ENCODE results near the gene ZFP1. TPM values are rescaled to one million over a fixed set of nuclear protein-coding genes. Genes with fewer than 3 reads are reported as not detected.

The ZFP1 gene
- total and polyA plus RNA-seq, 2 donors (not counting 1 experiment from before 2014, with no cell fraction given), result 9.8 to 14.4 TPM

GRCh38 chr16:75099738-75100602 lies 48.4 kb upstream of the ZFP1 start:
- Histone ChIP-seq H3K79me2 (ENCODE audit: control insufficient read depth, insufficient read depth, low read length) (no peaks in the 10 kb centered on the region), H2AFZ (ENCODE audit: low read length) (no peak overlapping the region), H3K27ac (ENCODE audit: insufficient read depth, low read length) (no peak overlapping the region), H3K36me3 (ENCODE audit: control insufficient read depth, insufficient read depth, low read length) (no peaks in the 10 kb centered on the region), H3K4me1 (ENCODE audit: control insufficient read depth, extremely low read depth, insufficient read depth, low read length) (peaks cover 2% of the 10 kb centered on the region), H3K4me3 (replicated peaks in 1 of 4; ENCODE audit: control extremely low read depth in 1 of 4, insufficient read depth in 1 of 4, low read depth in 3 of 4, low read length in 4 of 4) (no peak overlapping the region), H3K27me3 (ENCODE audit: control insufficient read depth, insufficient read depth, low read length) (no peaks in the 10 kb centered on the region), H3K9me3 (ENCODE audit: control insufficient read depth, insufficient read depth, low read depth, low read length) (no peaks in the 10 kb centered on the region), H3K9ac (ENCODE audit: insufficient read depth, low read length) (no peak overlapping the region), H3K4me2 (ENCODE audit: extremely low read depth, insufficient read depth, low read length) (no peak overlapping the region), H4K20me1 (ENCODE audit: control insufficient read depth, extremely low read depth, insufficient read depth, low read length) (no peaks in the 10 kb centered on the region)
- DNase-seq (ENCODE audit: low read depth in 2 of 2), result no peak
- TF ChIP-seq CTCF (conservative IDR thresholded peaks at IDR 0.05 in 1 of 2, IDR thresholded peaks at IDR 0.05 in 1 of 2; ENCODE audit: low read depth in 1 of 2, low read length in 2 of 2), result no peak
- TF ChIP-seq EZH2 (IDR thresholded peaks at IDR 0.05; ENCODE audit: low read length, missing control alignments), result no peak

- Histone ChIP-seq H3K9me3 (ENCODE audit: control insufficient read depth, insufficient read depth, low read depth, low read length) (no peaks in the 10 kb centered on the region), H2AFZ (ENCODE audit: low read length) (no peak overlapping the region), H3K4me3 (replicated peaks in 1 of 4; ENCODE audit: control extremely low read depth in 1 of 4, insufficient read depth in 1 of 4, low read depth in 3 of 4, low read length in 4 of 4) (no peak overlapping the region), H3K9ac (ENCODE audit: insufficient read depth, low read length) (no peak overlapping the region), H3K27me3 (ENCODE audit: control insufficient read depth, insufficient read depth, low read length) (no peaks in the 10 kb centered on the region), H3K27ac (ENCODE audit: insufficient read depth, low read length) (no peak overlapping the region), H3K4me1 (ENCODE audit: control insufficient read depth, extremely low read depth, insufficient read depth, low read length) (peaks cover 5% of the 10 kb centered on the region), H3K4me2 (ENCODE audit: extremely low read depth, insufficient read depth, low read length) (no peak overlapping the region), H4K20me1 (ENCODE audit: control insufficient read depth, extremely low read depth, insufficient read depth, low read length) (no peaks in the 10 kb centered on the region), H3K36me3 (ENCODE audit: control insufficient read depth, insufficient read depth, low read length) (no peaks in the 10 kb centered on the region), H3K79me2 (ENCODE audit: control insufficient read depth, insufficient read depth, low read length) (no peaks in the 10 kb centered on the region)
- DNase-seq (ENCODE audit: low read depth in 2 of 2), result no peak
- TF ChIP-seq CTCF (conservative IDR thresholded peaks at IDR 0.05 in 1 of 2, IDR thresholded peaks at IDR 0.05 in 1 of 2; ENCODE audit: low read depth in 1 of 2, low read length in 2 of 2), result no peak
- TF ChIP-seq EZH2 (IDR thresholded peaks at IDR 0.05; ENCODE audit: low read length, missing control alignments), result no peak
These were observed 47.7 kb upstream of the ZFP1 start for GRCh38 chr16:75100603-75100990.

GRCh38 chr16:75101635-75102034 lies 46.7 kb upstream of the ZFP1 start:
- Histone ChIP-seq H3K27ac (ENCODE audit: insufficient read depth, low read length) (no peak overlapping the region), H3K9ac (ENCODE audit: insufficient read depth, low read length) (no peak overlapping the region), H3K4me3 (replicated peaks in 1 of 4; ENCODE audit: control extremely low read depth in 1 of 4, insufficient read depth in 1 of 4, low read depth in 3 of 4, low read length in 4 of 4) (no peak overlapping the region), H3K79me2 (ENCODE audit: control insufficient read depth, insufficient read depth, low read length) (no peaks in the 10 kb centered on the region), H3K36me3 (ENCODE audit: control insufficient read depth, insufficient read depth, low read length) (no peaks in the 10 kb centered on the region), H2AFZ (ENCODE audit: low read length) (no peak overlapping the region), H3K27me3 (ENCODE audit: control insufficient read depth, insufficient read depth, low read length) (no peaks in the 10 kb centered on the region), H3K4me1 (ENCODE audit: control insufficient read depth, extremely low read depth, insufficient read depth, low read length) (peaks cover 7% of the 10 kb centered on the region), H3K9me3 (ENCODE audit: control insufficient read depth, insufficient read depth, low read depth, low read length) (no peaks in the 10 kb centered on the region), H4K20me1 (ENCODE audit: control insufficient read depth, extremely low read depth, insufficient read depth, low read length) (no peaks in the 10 kb centered on the region), H3K4me2 (ENCODE audit: extremely low read depth, insufficient read depth, low read length) (no peak overlapping the region)
- no peak for TF ChIP-seq EZH2 (IDR thresholded peaks at IDR 0.05; ENCODE audit: low read length, missing control alignments)
- TF ChIP-seq CTCF (conservative IDR thresholded peaks at IDR 0.05 in 1 of 2, IDR thresholded peaks at IDR 0.05 in 1 of 2; ENCODE audit: low read depth in 1 of 2, low read length in 2 of 2), result no peak
- DNase-seq (ENCODE audit: low read depth in 2 of 2), result no peak

Data from fibroblast of lung (primary cell).